ENCODE measurements around the gene CIAO2B.

The CIAO2B gene

DNA sequence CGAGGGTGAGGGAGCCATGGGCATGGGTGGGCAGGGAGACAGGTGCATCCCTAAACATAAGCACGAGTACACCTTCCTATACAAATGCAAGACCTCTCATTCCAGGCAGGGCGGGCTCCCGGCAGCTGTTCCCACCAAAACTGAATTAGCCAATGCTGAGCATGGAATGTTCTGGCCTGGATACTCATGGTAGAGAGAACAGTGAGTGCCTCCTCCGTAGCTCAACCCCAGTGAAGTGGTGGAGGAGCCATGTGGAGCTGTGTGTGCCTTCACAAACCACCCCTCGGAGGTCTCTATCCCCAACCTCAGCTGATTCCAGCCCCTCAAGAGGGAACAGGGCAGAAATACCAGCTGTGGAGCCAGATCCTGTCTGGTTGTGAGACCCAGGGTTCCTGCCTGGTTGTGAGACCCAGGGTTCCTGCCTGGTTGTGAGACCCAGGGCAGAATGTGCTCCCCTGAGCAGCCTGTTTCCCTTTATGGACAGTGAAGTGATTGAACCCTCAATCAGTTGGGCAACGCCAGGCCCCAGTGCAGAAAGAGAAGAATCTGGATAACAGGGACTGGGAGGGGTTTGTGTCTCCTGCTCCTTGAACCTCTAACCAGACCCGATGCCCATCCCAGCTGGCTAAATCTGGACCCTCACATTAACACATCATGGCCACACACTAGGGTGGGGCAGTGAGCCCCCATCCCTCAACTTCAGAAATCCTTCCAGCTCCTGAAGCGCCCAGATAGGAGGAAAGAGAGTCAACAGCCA lies 13.1 kb downstream of the CIAO2B start:
- no peak for DNase-seq (ENCODE audit: low read depth in 1 of 2, low spot score in 1 of 2)

DNA sequence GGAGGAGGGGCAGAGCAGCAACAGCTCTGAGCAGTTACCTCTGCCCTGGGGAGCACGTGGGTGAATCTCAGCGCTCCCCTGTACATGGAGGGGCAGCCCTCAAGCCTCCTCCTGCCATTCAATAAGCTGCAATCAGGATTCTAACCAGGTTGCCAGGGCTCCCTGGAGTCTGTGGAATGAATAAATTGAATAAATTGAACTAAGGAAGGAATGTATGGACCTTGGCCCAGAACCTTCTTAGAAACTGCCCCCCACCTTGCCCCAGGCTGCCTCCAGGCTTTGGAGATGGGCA lies 14.0 kb downstream of the CIAO2B start:
- no peak for DNase-seq (ENCODE audit: low read depth in 1 of 2, low spot score in 1 of 2)

DNA sequence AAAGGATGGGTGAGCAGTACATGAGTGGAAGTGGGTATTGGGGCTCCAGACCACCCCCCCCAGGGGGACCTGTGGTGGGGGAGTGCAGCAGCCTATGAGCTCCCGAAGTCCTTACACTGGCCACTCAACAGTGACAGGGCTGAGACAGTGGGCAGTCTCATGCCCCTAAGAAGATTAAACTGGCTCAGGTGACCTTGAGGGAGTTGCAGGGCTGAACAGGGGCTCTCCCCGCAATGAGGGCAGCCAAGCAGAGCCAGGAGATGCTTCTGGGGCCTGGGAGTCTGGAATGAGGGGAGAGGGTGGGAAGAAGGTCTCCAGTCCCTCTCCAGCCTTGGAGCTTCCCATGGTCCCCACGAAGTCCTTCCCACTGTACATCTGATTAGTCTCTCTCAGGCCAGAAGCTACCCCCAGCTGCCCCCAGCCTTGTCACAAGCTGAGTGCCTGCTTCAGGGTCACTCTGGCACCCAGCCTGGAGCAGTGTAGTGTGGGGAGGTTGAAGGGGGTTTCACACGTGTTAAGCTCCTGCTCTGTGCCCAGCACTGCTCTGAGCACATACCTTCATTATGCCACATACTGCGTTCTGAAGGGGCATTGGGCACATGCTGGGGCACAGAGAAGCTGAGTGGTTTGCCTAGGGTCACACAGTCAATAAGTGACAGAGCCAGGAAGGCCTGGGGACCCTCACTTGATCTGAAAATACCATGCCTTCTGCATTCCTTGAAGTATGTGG lies 14.5 kb downstream of the CIAO2B start:
- DNase-seq (ENCODE audit: low read depth in 1 of 2, low spot score in 1 of 2) = no peak

DNA sequence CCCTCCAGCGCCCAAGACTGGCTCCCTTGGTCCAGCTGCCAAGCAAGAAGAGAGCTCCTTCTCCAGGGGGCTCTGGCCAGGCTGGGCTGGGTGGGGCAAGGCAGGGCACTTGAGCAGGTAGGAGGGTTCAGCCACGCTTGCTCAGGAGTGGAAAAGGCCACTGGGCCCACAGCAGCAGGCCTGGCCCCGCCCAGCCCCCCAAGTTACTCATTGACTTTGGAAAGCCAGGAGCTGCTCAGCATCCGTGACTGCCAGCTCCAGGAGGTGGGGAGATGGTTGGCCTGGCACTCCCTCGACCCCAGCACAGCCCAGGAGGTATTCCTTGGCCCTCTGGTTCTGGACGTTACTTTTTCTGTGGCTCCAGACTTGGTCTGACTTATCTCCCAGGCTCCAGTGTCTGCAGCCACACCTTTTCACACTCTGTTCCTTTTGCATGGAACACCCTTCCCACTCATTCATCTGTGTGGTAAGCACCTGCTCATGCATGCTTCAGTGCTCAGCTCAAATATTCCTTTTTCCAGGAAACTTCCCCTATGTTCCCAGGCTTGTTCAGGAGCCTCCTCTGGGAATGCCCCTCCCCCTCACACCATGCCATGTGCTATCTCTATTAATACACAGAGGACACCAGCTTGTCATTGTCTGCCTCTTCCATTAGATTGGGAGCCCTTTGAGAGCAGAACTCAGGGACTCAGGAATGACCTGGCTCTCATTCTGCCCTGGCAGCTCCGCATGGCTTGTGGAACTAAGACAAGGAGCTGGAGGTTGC lies 15.2 kb downstream of the CIAO2B start, which contains the start of gene CDH16:
Gene CDH16, minus strand, starts transcription at position 83 of the 766 bp plus-strand sequence. CDS start 820 bp downstream, outside the sequence.
- DNase-seq (ENCODE audit: low read depth in 1 of 2, low spot score in 1 of 2) = no peak

DNA sequence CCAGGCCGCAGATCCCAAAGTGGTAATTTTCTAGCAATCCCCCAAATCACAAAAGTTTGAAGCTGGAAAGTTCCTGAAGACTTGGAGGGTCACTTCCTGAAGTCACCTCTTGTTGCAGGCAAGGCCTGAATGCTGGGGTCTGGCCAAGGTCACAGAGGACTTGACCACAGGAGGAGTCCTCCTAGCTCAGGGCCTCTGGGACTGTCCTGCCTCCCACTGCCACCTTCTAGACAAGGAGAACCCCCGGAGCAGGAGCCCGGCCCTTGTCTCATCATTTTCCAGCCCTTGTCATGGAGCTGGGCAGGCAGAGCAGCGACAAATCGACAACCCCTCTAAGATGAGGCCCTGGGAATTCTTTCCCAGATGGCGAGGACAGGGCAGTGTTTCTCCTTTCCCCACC lies 15.8 kb downstream of the CIAO2B start:
- DNase-seq (ENCODE audit: low read depth in 1 of 2, low spot score in 1 of 2) = no peak

DNA sequence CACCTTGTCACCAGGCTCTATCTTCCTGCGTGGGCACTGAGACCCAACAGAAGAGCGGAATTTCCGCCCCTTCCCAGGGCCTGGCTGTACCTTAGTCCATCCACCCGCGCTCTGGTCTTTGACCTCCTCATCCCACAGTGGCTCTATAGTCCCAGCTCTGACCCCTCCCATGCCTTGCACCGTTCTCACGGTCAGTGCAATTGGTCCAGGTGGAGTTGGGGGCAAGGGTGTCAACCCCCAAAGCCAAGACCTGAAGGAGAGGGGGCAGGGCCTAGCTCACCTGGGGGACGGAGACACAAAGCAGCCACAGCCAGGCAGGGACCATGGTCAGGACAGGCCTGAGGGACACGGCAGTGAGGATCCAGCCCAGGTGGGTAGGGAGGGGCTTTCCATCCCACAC lies 16.5 kb downstream of the CIAO2B start:
- DNase-seq (ENCODE audit: low read depth in 1 of 2, low spot score in 1 of 2) = no peak

DNA sequence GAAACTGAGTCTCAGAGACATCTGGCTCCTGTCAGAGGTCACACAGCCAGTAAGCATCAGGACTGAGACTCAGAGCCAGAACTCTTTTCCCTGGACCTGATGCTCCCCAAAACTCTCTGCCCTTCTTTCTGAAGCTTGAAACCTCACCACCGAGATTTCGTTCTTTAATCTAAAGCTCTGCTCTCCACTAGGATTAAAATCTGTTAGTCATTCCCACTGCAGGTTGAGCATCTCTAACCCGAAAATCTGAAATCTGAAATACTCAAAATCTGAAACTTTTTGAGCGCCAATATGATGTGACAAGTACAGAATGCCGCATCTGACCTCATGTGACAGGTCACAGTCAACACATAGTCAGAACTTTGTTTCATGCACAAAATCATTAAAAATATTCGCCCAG lies 17.7 kb downstream of the CIAO2B start:
- DNase-seq (ENCODE audit: low read depth in 1 of 2, low spot score in 1 of 2) = no peak

DNA sequence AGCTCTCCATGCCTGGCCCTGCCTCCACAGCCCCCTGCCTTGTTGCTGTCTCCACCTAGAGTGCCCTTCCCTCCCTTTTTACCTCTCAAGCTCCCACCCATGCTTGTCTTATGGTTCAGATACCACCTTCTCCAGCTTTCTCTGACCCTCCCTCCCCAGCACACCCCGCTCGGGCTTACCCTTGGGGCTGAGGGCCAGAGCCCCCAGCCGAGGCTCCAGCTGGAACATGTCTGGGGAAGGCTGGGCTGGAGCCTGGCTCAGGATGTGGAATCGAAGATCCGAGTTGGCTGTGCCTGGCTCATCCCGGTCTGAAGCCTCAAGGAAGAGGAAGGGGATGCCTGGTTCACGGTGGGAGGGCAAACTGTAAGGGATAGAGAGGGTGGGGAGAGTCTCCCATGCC lies 19.2 kb downstream of the CIAO2B start:
- no peak for DNase-seq (ENCODE audit: low read depth in 1 of 2, low spot score in 1 of 2)

DNA sequence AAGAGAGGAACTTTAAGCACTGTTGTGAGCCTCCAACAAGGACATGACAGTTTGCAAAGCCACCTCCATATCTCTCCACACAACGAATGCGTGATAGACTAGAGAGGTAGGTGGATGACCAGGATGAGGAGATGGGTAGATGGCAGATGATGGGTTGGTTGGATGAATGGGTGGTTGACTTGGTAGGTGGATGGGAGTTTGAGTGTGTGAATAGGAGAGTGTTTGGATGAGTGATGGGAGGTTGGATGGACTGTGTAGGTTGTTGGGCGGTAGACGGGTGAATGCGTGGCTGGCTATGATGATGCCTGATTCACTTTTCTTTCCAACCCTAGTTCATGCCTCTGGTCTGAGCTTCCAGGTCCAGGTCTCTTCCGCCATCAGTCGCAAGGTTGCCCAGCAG lies 19.7 kb downstream of the CIAO2B start:
- no peak for DNase-seq (ENCODE audit: low read depth in 1 of 2, low spot score in 1 of 2)

DNA sequence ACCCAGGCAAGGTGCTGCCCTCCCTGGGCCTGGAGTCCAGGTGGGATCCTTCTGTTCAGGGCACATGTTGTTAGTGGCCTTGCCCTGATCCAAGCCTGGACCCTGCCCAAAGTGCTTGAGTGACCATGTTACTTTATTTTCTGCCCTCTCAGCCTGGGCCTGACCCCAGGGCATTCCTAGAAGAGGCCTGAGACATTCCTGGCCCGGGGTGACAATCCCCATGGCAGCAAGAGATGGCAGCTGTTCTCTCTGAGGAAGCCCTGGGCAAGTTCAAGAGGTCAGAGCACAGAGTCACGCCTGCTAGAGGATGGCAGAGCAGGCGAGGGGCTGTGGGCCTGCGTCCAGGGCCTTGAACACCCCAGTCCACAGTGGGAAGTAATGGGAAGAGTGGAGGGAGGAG lies 20.5 kb downstream of the CIAO2B start:
- DNase-seq (ENCODE audit: low read depth in 1 of 2, low spot score in 1 of 2) = no peak

DNA sequence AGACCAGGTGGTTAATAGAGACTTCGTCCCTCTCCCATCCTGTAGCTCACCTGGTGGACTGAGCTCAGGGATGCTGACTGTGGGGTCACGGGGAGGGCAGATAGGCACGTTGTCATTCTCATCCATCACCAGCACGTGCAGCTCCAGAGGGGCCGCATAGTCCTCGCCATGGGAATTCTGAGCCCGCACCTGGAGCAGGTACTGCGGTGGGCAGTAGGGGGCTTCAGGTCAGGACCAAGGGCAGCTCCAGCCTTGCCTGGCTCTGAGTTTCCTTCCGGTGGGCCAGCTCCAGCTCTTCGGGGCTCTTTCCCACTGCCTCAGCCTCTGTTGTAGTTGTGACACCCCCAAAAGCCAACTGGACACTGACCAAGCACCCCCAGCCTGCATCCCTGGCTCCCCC lies 21.1 kb downstream of the CIAO2B start:
- DNase-seq (ENCODE audit: low read depth in 1 of 2, low spot score in 1 of 2) = no peak

DNA sequence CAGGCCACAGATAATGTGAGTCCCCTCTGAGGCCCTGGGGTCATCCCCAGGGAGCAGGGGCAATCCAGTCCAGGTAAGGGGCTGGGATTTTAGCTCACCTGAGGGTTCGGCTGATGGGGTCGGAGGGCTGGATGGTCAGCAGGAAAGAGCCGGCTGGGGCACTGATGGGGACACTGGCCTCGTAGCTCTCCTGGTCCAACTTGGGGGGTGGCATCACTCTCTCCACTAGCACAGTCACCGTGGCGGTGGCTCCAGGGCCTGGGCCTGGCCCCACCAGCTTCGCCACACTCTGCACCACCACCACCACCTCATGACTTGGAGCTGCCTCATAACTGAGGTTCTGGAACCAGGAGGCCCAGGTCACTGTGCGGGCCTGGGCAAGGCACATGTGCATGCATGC lies 22.4 kb downstream of the CIAO2B start:
- no peak for DNase-seq (ENCODE audit: low read depth in 1 of 2, low spot score in 1 of 2)

DNA sequence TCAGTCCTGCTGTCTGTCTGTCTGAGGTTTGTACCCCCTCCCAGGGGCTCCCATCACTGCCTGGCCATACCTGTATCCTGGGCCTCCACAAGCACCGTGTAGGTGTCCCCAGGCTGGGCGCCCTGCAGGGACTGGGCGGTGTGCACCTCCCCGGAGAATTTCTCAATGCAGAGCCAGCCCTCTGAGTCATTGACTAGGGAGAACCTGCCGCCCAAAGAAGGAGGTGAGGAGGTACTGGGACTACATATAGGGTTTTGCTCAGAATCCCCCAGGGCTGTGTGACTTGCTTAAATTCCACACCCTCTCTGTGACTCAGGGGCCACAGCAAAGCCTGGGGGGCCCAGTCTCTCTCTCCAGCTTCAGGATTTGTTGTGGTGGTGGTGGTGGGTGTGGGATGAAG lies 23.1 kb downstream of the CIAO2B start:
- DNase-seq (ENCODE audit: low read depth in 1 of 2, low spot score in 1 of 2) = no peak

DNA sequence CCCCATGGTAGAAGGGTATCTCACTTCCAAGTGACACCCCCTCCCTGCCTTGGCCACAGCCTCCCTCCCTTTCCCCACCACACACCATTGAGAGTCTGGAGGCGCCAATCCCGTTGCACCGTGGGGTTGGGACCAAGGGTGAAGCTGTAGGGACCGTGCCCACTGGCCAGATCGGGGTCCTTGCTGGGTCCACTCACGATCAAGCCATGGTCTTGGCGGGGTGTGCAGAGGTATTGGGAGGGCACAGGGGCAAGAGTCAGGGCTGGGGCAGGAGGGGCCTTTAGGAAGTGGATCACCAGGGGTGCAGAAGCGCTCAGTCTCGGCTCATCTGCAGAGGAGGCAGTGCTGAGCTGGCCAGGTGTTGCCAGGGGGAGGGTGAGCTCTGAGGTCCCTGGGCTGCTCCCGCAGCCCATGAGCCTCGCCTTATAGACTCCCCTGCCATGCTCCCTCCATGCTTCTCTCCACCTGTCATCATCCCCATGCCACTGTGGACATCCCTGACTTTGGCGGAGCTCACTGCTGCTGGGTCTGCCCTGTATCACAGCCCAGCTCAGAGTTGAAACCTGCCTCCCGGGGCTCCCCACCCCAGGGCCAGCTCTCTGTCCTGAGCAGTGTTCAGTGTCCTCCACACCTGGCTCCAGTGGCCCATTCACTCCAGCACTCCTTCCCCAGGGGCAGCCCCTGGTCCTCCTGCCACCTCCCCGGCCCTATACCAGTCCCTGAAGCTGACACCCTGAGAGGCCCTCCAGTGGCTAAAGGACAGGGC lies 23.8 kb downstream of the CIAO2B start:
- no peak for DNase-seq (ENCODE audit: low read depth in 1 of 2, low spot score in 1 of 2)

DNA sequence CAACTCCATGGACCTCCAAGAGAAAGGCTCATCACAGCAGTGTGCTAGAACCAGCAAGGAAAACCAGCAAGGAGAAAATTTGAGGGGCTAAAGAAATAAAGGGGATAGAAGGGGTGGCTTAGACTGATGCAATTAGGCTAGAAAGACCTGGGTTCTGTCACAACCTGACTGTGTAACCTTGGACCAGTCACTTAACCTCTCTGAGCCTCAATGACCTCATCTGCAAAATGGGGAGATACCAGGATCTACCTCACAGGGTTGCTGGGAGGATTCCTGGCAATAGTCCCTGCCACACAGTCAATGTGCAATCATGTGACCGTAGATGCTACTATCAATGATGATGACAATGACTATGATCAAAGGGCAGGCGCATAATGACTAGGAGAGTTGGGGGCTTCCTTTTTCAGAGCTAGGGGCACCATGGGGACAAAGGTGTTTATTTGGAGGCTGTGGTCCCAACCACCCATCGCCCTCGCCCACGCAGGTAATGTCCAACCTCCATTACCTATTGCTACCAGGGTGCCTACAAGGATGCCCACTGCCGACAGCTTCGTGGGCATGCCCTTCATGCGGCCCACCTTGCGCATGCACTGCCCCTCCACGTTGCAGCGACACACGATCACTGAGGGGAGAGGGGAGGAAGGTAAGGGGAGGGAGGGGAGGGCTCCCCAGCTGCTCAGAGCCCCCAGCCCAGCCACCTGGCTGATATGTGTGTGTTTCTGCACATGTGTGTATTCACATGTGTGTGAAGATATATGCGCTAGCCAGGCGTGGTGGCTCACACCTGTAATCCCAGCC lies 25.2 kb downstream of the CIAO2B start:
- DNase-seq (ENCODE audit: low read depth in 1 of 2, low spot score in 1 of 2) = no peak

DNA sequence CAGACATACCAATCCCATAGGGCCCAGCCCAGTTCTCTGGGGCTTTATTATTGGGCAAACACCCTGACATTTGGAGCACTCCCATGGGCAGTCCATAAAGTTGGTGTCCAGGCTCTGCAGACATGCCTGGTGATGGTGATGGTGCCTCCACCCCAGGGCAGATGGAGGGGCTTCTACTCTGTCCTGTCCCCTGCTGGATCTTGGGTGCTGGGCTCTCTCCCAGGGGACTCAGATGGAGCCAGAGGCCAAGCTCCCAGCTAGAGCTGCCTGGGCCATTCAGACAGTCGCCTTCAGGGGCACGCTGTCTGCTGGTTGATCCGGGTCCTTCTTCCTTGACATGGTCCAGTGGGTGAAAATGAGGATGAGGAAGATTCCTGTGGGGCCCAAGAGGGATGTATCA lies 26.1 kb downstream of the CIAO2B start:
- no peak for DNase-seq (ENCODE audit: low read depth in 1 of 2, low spot score in 1 of 2)

DNA sequence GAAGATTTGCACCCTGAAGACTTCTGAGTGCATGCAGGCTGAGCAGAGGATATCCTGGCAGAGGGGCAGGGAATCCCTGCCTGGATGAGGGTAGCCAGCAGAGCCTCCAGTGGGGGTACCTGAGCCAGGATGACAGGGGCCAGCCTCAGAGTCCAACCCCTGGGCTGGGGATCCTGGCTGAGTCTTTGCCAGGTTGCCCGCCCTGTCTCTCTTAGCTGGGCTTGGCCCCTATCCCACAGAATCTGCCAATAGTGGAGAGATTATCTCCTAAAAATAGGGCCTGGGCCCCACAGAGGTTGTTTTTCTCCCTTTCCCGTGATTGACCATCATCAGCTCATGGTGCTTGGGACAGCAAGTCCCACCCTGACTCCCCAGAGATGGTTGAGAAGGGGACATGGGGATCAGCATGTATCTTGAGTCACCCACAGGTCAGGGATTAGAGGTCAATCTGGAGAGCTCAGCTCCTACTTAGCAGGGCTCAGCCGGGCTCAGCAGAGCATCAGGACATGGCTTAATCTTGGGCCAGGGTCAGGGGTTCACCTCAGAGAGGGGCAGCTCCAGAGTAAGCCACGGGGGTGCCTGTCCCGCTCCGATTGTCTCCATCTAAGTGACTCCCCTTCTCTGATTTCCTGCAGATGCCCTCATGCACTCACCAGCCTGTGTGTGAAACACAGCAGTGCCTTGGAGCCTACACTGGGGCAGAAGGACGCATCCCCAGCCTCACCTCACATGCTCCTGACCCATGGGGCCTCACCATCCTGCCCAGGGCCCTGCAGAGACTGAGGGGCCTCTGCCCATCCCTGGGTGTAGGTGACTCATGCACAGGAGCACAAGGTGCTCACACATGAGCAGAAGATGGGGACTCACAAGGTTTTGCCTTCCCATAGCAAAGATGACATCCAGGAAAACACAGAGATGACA lies 27.0 kb downstream of the CIAO2B start:
- DNase-seq (ENCODE audit: low read depth in 1 of 2, low spot score in 1 of 2) = no peak

DNA sequence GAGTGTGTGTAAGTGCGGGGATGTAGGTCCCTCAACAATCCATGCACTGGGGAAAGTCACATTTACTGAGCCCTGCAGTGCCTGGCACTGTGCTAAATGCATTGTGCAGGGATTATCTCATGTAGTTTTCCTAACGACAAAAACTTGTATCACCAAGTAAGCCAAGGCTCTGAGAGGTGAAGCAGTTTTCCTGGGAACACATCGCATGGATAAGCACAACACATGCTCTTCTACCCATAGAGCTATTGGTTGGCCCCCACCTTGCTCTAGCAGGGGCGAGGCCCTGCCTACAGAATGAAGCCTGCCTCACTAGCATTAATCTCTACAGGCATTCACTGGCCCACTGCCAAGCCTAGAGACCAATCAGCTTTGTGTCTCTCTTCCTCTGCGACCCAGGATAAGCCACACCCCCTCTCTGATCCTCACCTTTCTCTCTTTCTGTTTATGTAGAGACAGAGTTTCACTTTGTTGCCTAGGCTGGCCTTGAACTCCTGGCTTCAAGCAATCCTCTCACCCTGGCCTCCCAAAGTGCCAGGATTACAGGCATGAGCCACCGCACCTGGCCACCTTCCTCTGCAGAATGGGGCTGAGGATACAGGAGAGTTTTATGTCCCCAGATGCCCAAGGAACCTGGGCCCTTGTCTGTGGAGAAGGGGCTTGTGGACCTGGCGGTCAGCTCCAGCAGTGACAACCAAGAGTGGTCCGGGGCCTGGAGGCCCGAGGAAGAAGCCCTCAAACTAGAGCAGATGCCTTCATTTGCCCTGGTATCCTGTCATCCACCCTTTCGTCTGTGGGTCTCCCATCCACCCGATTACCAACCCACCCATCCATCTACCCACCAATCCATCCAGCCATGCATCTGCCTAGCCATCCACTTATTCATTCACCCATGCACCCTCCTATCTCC lies 28.3 kb downstream of the CIAO2B start:
- DNase-seq (ENCODE audit: low read depth in 1 of 2, low spot score in 1 of 2) = peak in 1 of 2 donors; percentile 24

All from activated CD4-positive, alpha-beta T cell treated with anti-CD3 and anti-CD28 coated beads, Interleukin-2, amount 50 U/mL, for 24 hours (primary cell).